Measurements from ENCODE around the gene STPG4. TPM values are rescaled to one million over a fixed set of nuclear protein-coding genes. Genes with fewer than 3 reads are reported as not detected.

STPG4 gene, protein sequence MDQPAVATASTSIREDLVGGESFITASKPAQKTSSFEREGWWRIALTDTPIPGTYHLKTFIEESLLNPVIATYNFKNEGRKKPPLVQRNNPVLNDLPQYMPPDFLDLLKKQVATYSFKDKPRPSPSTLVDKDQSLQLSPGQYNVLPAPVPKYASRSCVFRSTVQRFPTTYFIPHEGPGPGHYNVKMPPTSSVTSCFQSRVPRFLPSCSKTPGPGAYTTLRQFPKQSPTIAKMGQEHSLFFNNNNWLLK
- 0.09 TPM in 2 replicates for total RNA-seq

DNA sequence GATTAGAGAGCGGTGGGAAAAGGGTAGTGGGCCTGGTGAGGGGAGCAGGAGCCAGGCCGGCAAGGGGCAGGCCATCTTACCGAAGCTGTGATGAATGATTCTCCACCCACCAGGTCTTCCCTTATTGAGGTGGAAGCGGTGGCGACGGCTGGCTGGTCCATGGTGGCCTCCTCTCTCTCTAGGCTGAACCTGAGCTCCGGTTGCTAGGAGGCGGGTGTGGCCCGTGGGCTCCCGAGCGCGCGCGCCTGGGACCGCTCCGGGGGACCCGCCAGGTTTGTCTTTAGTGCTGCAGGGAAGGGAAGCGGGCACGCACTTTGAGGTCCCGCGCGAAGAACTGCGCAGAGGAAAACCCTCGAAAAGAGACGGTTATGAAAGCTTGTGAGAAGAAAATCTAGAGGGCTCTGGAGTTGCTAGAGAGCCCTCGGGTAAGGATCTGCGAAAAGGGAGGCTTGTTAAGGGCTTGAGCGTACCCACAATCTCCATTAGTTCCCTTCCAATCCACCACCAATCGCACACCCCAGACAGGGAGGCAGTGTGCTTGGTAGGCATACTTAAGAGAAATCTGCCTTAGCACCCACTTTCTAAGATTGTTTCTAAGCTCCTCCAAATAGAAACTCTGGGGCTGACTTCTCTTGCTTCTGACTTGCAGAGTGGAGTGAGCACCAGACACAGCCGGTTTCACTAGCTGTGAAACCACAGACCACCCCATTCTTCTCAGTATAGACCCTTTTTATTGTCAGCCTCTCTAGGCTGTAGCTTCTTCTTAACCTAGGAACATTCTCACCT, at the start of gene STPG4:
TSS of gene STPG4 (minus strand) at position 218 of the 786 bp plus-strand sequence. CDS start at position 161, 57 bp downstream.

Other genes with a start within 250 kb of the STPG4 start
- 171 and 186 TPM in 2 replicates for gene MCFD2, start 239.5 kb downstream of the STPG4 start, total RNA-seq
- gene TTC7A, start 214.1 kb downstream of the STPG4 start, total RNA-seq = 9.6 and 15.4 TPM in 2 replicates
- 566 and 605 TPM in 2 replicates for gene CALM2, start 21.2 kb upstream of the STPG4 start, total RNA-seq
- under 0.01 TPM in 1 of 2 replicates, not detected in the other for gene EPCAM, start 214.0 kb upstream of the STPG4 start, total RNA-seq
- gene MSH2, start 247.8 kb upstream of the STPG4 start, total RNA-seq = 20.0 and 33.1 TPM in 2 replicates